SH-SY5Y (cell line): ENCODE measurements around the gene SPSB3.

Source experiments
- GATA2 ChIP-seq: IDR thresholded peaks from 2 replicates; pipeline ENCODE4 v1.6.1; 2011; ENCODE audit warnings: mild to moderate bottlenecking, low read depth, low read length
- GATA3 ChIP-seq: IDR thresholded peaks from 2 replicates; pipeline ENCODE4 v1.6.1; 2011; ENCODE audit warnings: low read depth, mild to moderate bottlenecking, low read length, moderate library complexity

GRCh38 chr16:1809281-1809801 lies 27.0 kb upstream of the SPSB3 start:
- no peak for TF ChIP-seq GATA2
- TF ChIP-seq GATA3: no peak
